Mesothelial cell of epicardium (in vitro differentiated cells): ENCODE data around the gene FCN3. TPM values are rescaled to one million over a fixed set of nuclear protein-coding genes. Genes with fewer than 3 reads are reported as not detected.

Experiments used
- DNase-seq, 2 experiments: peaks; one replicate each; pipeline ENCODE4 v3.0.0; 2021; ENCODE audit warnings: low spot score in 2 of 2; ENCODE audit not compliant: unreplicated experiment in 2 of 2
- H3K27ac Mint-ChIP-seq: 2 replicates; pipeline ENCODE4 v1.8.0; 2021; ENCODE audit warnings: mixed read lengths
- H3K27me3 Mint-ChIP-seq: 2 replicates; pipeline ENCODE4 v1.8.0; 2021; ENCODE audit warnings: low read depth, mixed read lengths
- H3K36me3 Mint-ChIP-seq: 2 replicates; pipeline ENCODE4 v1.8.0; 2021; ENCODE audit warnings: mixed read lengths
- H3K4me1 Mint-ChIP-seq: 2 replicates; pipeline ENCODE4 v1.8.0; 2021; ENCODE audit warnings: mixed read lengths
- H3K4me3 Mint-ChIP-seq: 2 replicates; pipeline ENCODE4 v1.8.0; 2021; ENCODE audit warnings: mild to moderate bottlenecking, moderate library complexity, mixed read lengths
- H3K9me3 Mint-ChIP-seq: 2 replicates; pipeline ENCODE4 v1.8.0; 2021; ENCODE audit warnings: mixed read lengths
- total RNA-seq: library from RNA; stranded (reverse); gene quantifications from 3 replicates; pipeline ENCODE4 v1.2.1, GENCODE V29; 2021
- TF ChIP-seq, protein P1 (sequence below): fragments of 200-600 bp; sonication (generic); IDR thresholded peaks from one replicate; pipeline ENCODE4 v1.5.0; 2021; ENCODE audit warnings: antibody characterized with exemption; ENCODE audit not compliant: unreplicated experiment

Gene FCN3
- total RNA-seq, 1 donor from 2014 or later, result 0.22 TPM

GRCh38 chr1:27400963-27401341 is 26.3 kb upstream of the FCN3 start:
- H3K4me3 Mint-ChIP-seq, result no peak overlapping the region
- no peak overlapping the region for H3K27ac Mint-ChIP-seq
- peaks cover 20% of the 10 kb centered on the region for H3K4me1 Mint-ChIP-seq
- no peaks in the 10 kb centered on the region for H3K27me3 Mint-ChIP-seq
- DNase-seq, result no peak
- no peaks in the 10 kb centered on the region for H3K9me3 Mint-ChIP-seq
- TF ChIP-seq, protein P1, sequence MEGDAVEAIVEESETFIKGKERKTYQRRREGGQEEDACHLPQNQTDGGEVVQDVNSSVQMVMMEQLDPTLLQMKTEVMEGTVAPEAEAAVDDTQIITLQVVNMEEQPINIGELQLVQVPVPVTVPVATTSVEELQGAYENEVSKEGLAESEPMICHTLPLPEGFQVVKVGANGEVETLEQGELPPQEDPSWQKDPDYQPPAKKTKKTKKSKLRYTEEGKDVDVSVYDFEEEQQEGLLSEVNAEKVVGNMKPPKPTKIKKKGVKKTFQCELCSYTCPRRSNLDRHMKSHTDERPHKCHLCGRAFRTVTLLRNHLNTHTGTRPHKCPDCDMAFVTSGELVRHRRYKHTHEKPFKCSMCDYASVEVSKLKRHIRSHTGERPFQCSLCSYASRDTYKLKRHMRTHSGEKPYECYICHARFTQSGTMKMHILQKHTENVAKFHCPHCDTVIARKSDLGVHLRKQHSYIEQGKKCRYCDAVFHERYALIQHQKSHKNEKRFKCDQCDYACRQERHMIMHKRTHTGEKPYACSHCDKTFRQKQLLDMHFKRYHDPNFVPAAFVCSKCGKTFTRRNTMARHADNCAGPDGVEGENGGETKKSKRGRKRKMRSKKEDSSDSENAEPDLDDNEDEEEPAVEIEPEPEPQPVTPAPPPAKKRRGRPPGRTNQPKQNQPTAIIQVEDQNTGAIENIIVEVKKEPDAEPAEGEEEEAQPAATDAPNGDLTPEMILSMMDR, result no peak
- no peaks in the 10 kb centered on the region for H3K36me3 Mint-ChIP-seq

- no peak for DNase-seq
- H3K4me1 Mint-ChIP-seq, result peaks cover 20% of the 10 kb centered on the region
These were observed 25.7 kb upstream of the FCN3 start for GRCh38 chr1:27400082-27400962.

DNA sequence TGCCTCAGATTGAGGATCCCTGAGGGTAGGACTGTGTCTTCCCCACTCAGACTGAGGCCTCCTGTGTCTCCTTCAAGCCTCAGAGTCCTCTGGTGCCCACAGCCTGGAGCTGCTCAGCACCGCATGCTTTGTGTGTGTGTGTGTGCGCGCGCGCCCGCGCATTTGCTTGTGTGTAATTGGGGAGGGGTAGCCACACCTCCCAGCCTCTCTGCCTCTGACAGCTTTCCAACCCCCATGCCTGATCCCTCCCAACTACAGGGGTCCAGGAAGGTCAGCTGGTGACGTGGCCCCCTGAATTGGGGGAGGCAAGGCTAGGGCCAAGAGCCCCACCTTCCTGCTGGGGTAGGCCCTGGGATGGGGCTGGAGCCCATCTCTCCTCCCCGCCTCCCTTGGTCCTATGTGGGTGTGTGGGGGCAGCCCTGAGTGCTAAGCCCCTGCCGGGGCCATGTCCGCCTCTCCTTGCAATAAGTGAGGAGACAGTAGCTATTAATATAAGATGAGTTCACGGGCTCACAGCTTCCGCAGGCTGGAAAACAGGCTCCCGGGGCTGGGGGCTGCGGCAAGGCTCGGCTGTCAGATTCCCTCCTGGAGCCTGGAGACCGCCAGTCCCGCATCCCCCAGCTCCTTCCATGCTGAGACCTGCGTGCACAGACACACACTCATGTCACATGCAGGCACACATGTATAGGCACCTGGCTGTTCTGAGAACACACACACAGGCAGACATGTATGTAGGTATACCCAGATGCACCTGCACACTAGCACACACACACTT is 24.8 kb upstream of the FCN3 start:
- Mint-ChIP-seq H3K27me3 (no peaks in the 10 kb centered on the region), H3K36me3 (no peaks in the 10 kb centered on the region), H3K4me1 (peaks cover 20% of the 10 kb centered on the region), H3K27ac (no peak overlapping the region), H3K9me3 (no peaks in the 10 kb centered on the region), H3K4me3 (no peak overlapping the region)
- TF ChIP-seq, protein P1, result no peak
- DNase-seq, result no peak

More at GRCh38 chr1:27400082-27400962, 25.7 kb upstream of the FCN3 start:
- Mint-ChIP-seq H3K27me3 (no peaks in the 10 kb centered on the region), H3K27ac (no peak overlapping the region), H3K9me3 (no peaks in the 10 kb centered on the region), H3K4me3 (no peak overlapping the region), H3K36me3 (no peaks in the 10 kb centered on the region)
- TF ChIP-seq, protein P1, result no peak

- DNase-seq, result no peak
- no peaks in the 10 kb centered on the region for H3K27me3 Mint-ChIP-seq
- H3K27ac Mint-ChIP-seq, result no peak overlapping the region
- no peaks in the 10 kb centered on the region for H3K36me3 Mint-ChIP-seq
- no peak overlapping the region for H3K4me3 Mint-ChIP-seq
- no peaks in the 10 kb centered on the region for H3K9me3 Mint-ChIP-seq
- H3K4me1 Mint-ChIP-seq, result peaks cover 16% of the 10 kb centered on the region
- TF ChIP-seq, protein P1, result no peak
These were observed 24.0 kb upstream of the FCN3 start for GRCh38 chr1:27398405-27399149.

- no peak for DNase-seq
- H3K4me3 Mint-ChIP-seq, result no peak overlapping the region
- H3K27ac Mint-ChIP-seq, result no peak overlapping the region
- no peaks in the 10 kb centered on the region for H3K27me3 Mint-ChIP-seq
- TF ChIP-seq, protein P1, result no peak
- no peaks in the 10 kb centered on the region for H3K9me3 Mint-ChIP-seq
- peaks cover 9% of the 10 kb centered on the region for H3K4me1 Mint-ChIP-seq
- no peaks in the 10 kb centered on the region for H3K36me3 Mint-ChIP-seq
These were observed 23.1 kb upstream of the FCN3 start for GRCh38 chr1:27397749-27398148.
